ENCODE measurements around the gene PTPRN. TPM values are rescaled to one million over a fixed set of nuclear protein-coding genes. Genes with fewer than 3 reads are reported as not detected.

The PTPRN gene
- total and polyA plus RNA-seq, 2 of the 8 experiments (the other 6 are each of a cell fraction or from before 2014, with no cell fraction given), result 5.4 to 8.2 TPM

DNA sequence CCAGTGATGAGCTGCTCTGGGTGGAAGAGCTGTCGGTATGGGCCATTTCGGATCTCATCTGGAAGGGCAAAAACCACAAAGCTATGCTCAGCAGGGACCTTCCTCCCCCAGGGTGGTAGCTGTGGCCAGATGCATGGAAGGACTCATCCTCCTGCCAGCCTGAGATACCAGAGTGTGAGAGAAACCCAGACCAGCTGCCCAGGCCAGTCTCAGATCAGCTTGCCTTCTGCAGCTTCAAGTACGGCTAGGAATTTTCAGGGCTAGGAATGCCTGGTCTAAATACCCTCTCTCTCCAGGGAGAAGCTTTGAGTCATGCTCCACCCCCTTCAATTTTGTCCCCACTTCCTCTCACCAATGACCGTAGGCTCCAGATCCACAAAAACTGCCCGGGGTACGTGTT is 57.5 kb downstream of the PTPRN start (continued):
- TF ChIP-seq FOSL1 (IDR thresholded peaks at IDR 0.05; ENCODE audit: insufficient read depth, low read depth, low read length) (no peak), SIN3A (conservative IDR thresholded peaks at IDR 0.05 in 1 of 2, IDR thresholded peaks at IDR 0.05 in 1 of 2; ENCODE audit: low read depth in 1 of 2, low read length in 2 of 2) (no peak), RNF2 (IDR thresholded peaks at IDR 0.05; ENCODE audit: borderline replicate concordance, low read depth, low read length, missing control alignments, poor library complexity, severe bottlenecking) (no peak), CEBPB (IDR thresholded peaks at IDR 0.05; ENCODE audit: low read depth, low read length) (no peak), MAFK (IDR thresholded peaks at IDR 0.05; ENCODE audit: low read depth, low read length) (no peak)
